ENCODE data around the gene RALGPS1.

The RALGPS1 gene

DNA sequence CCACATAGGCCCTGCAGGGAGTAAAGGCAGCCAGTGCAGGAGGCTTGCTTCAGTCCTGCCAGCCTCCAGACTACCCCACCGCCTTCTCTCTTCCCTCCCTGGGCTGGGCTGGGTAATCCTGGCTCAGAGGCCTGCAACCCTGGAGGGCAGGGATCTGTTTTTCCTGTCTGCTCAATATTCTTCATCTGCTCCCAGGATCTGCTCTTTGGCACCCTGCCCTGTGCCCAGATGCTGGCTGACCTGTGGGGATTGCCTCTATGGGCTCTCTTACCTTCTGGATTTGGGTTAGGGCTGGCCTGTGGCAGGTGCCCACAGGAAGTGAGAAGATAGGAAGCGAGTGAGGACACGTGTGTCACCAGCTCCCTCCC is 215.1 kb downstream of the RALGPS1 start:
- no peak overlapping the region for H3K4me3 ChIP-seq (ENCODE audit: low read depth, low read length)
- no peak for TF ChIP-seq CTCF (IDR thresholded peaks at IDR 0.05; ENCODE audit: borderline replicate concordance, insufficient read depth, low read depth, low read length)

- no peak overlapping the region for H3K4me3 ChIP-seq (ENCODE audit: low read depth, low read length)
- TF ChIP-seq CTCF (IDR thresholded peaks at IDR 0.05; ENCODE audit: borderline replicate concordance, insufficient read depth, low read depth, low read length) = no peak
These were observed 215.7 kb downstream of the RALGPS1 start for GRCh38 chr9:127130235-127130634.

- H3K4me3 ChIP-seq (ENCODE audit: low read depth, low read length) = no peak overlapping the region
- TF ChIP-seq CTCF (IDR thresholded peaks at IDR 0.05; ENCODE audit: borderline replicate concordance, insufficient read depth, low read depth, low read length) = no peak
These were observed 216.3 kb downstream of the RALGPS1 start for GRCh38 chr9:127130661-127131538.

GRCh38 chr9:127131871-127132270 is 217.3 kb downstream of the RALGPS1 start:
- no peak overlapping the region for H3K4me3 ChIP-seq (ENCODE audit: low read depth, low read length)
- no peak for TF ChIP-seq CTCF (IDR thresholded peaks at IDR 0.05; ENCODE audit: borderline replicate concordance, insufficient read depth, low read depth, low read length)

- TF ChIP-seq CTCF (IDR thresholded peaks at IDR 0.05; ENCODE audit: borderline replicate concordance, insufficient read depth, low read depth, low read length) = no peak
- H3K4me3 ChIP-seq (ENCODE audit: low read depth, low read length) = no peak overlapping the region
These were observed 217.8 kb downstream of the RALGPS1 start for GRCh38 chr9:127132375-127132774.

DNA sequence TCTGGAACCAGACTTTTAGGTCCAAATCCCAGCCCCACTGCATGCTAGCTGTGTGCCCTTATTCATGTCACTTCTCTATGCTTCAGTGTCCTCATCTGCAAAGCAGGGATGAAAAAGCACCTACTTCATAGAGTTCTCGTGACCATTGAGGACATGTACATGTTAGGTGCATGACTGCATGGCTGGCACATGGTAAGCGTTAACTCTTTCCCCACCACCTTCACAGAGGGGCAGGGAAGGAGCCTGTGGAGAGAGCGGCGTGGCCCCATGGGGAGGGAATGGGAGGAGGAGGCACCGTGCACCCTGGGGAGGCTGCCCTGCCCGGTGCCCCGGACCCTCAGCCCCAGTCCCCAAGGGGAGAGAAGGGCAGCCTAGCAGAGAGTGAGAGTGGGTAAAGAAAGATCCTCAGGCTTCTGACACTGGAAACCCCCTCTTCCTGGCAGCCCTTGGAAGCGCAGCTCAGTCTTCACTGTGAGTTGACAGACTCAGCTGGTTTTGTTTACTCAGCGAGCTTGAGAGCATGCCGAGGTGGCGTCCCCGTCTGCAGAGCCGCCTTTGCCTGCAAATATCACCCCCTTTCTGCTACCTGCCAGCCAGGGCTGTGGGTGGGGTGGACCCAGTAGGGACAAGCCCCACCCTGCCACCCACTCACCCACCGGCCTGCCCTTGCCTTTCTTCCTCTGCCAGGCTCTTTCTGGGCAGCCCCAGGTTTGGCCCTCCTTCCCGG is 218.5 kb downstream of the RALGPS1 start:
- no peak for TF ChIP-seq CTCF (IDR thresholded peaks at IDR 0.05; ENCODE audit: borderline replicate concordance, insufficient read depth, low read depth, low read length)
- H3K4me3 ChIP-seq (ENCODE audit: low read depth, low read length) = no peak overlapping the region

Data from GM12875 (cell line).